Measurements from ENCODE around the gene DCAF10. TPM values are rescaled to one million over a fixed set of nuclear protein-coding genes. Genes with fewer than 3 reads are reported as not detected.

DCAF10 gene
- total and polyA plus RNA-seq, 4 donors = 9.7 to 22.2 (median 15.3) TPM

- over 99% methylated on average over 4 of the region's 4 CpGs for WGBS
- Histone ChIP-seq H3K4me3 (ENCODE audit: low read depth in 1 of 3, low read length in 3 of 3) (no peak overlapping the region), H3K27me3 (ENCODE audit: control insufficient read depth in 4 of 4, insufficient read depth in 4 of 4, low read length in 3 of 4) (no peaks in the 10 kb centered on the region), H3K9me3 (ENCODE audit: control insufficient read depth in 4 of 4, low read length in 3 of 4) (no peaks in the 10 kb centered on the region), H3K4me1 (ENCODE audit: control insufficient read depth in 4 of 4, insufficient read depth in 4 of 4, low read length in 3 of 4) (no peaks in the 10 kb centered on the region), H3K36me3 (ENCODE audit: control insufficient read depth in 4 of 4, insufficient read depth in 3 of 4, low read depth in 1 of 4, low read length in 3 of 4) (peaks cover 2 to 13% (median 8%) of the 10 kb centered on the region in 4 donors), H3K27ac (ENCODE audit: low read depth in 1 of 2, low read length in 2 of 2) (no peak overlapping the region), H3K9ac (ENCODE audit: low read depth in 1 of 2, low read length in 2 of 2) (no peak overlapping the region)
- TF ChIP-seq RXRA (IDR thresholded peaks at IDR 0.05) = no peak
- no peak for TF ChIP-seq NR2F2 (IDR thresholded peaks at IDR 0.05)
- no peak for TF ChIP-seq YY1 (IDR thresholded peaks at IDR 0.05)
- no peak for TF ChIP-seq MAX (IDR thresholded peaks at IDR 0.05)
- TF ChIP-seq RAD21 (IDR thresholded peaks at IDR 0.05) = no peak
- no peak for TF ChIP-seq GABPA (IDR thresholded peaks at IDR 0.05 in 1 of 2, conservative IDR thresholded peaks at IDR 0.05 in 1 of 2)
- no peak for TF ChIP-seq REST (IDR thresholded peaks at IDR 0.05)
- TF ChIP-seq HNF4G (IDR thresholded peaks at IDR 0.05) = no peak
- TF ChIP-seq JUND (IDR thresholded peaks at IDR 0.05) = no peak
- TF ChIP-seq ATF3 (IDR thresholded peaks at IDR 0.05) = no peak
- no peak for TF ChIP-seq ZBTB33 (IDR thresholded peaks at IDR 0.05)
- no peak for TF ChIP-seq EGR1 (IDR thresholded peaks at IDR 0.05; ENCODE audit: low read depth in 2 of 2)
- no peak for TF ChIP-seq FOXA2 (IDR thresholded peaks at IDR 0.05)
- TF ChIP-seq SP1 (IDR thresholded peaks at IDR 0.05) = no peak
- TF ChIP-seq FOXA1 (IDR thresholded peaks at IDR 0.05) = no peak
- no peak for TF ChIP-seq TAF1 (conservative IDR thresholded peaks at IDR 0.05)
- no peak for TF ChIP-seq CTCF (IDR thresholded peaks at IDR 0.05; ENCODE audit: low read depth, low read length, missing input control)
- TF ChIP-seq HNF4A (conservative IDR thresholded peaks at IDR 0.05) = no peak
- no peak for DNase-seq (ENCODE audit: low spot score)
Observed at GRCh38 chr9:37827483-37828165, 27.0 kb downstream of the DCAF10 start.

Data from liver (tissue), 9 donors.